T-helper 22 cell (primary cell): ENCODE measurements around the gene AMDHD2.
"Not testable (repeated sequence)": the region's sequence is repeated elsewhere in the genome, so short reads cannot be mapped to it uniquely, and the experiment has no call there.

Source experiments
- DNase-seq: peaks from one replicate; pipeline ENCODE4 v3.0.0-alpha.2; 2020; ENCODE audit warnings: low read depth

AMDHD2 gene

GRCh38 chr16:2520097-2520783 is at the start of gene AMDHD2:
Gene AMDHD2 (plus strand): TSS chr16:2520371. CDS start chr16:2520459, 88 bp downstream.
- peak; percentile 86 for DNase-seq

DNA sequence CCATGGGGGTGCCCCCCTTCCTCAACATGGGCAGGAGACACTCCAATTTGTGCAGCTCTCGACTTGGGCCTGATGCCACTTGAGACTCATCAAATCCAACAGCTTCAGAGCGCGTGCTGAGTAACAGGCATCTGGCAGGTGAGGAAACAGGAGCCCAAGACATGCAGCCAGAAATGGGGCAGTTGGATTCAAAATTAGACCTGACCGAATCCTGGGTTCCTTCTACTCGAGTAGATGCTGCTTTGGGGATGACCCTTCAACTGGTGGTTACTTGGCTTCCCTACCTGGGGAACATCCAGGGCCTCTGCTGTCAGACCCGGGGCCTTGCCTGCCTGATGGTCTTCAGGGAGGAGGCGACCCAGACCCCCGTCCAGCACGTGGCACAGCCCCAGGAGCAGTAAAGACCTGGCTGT is 49.6 kb upstream of the AMDHD2 start:
- DNase-seq: no peak

- no peak for DNase-seq
Observed at GRCh38 chr16:2471016-2471652, 49.0 kb upstream of the AMDHD2 start, which contains the start of gene NTN3. Gene NTN3 (plus strand): TSS chr16:2471297. CDS start chr16:2471702, 405 bp downstream.

GRCh38 chr16:2471653-2472487 is 48.3 kb upstream of the AMDHD2 start:
- no peak for DNase-seq

GRCh38 chr16:2472488-2472864 is 47.7 kb upstream of the AMDHD2 start:
- no peak for DNase-seq

DNA sequence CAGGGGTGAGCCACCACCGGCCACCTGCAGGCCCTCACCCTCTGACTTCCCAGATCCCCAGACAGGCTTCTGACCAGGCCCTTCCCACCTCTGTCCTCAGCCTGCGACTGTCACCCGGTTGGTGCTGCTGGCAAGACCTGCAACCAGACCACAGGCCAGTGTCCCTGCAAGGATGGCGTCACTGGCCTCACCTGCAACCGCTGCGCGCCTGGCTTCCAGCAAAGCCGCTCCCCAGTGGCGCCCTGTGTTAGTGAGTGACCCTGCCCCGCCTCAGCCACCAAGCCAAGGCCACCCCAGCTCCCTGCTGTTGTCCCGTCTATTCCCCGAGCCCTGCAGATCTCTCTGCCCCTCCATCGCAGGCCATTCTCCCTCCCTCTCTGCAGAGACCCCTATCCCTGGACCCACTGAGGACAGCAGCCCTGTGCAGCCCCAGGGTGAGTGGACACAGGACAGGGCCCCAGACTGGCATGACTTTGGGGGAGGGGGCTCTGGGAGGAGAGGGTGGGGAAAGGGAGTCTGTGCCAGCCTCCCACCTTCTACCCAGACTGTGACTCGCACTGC is 47.2 kb upstream of the AMDHD2 start:
- DNase-seq: no peak

DNA sequence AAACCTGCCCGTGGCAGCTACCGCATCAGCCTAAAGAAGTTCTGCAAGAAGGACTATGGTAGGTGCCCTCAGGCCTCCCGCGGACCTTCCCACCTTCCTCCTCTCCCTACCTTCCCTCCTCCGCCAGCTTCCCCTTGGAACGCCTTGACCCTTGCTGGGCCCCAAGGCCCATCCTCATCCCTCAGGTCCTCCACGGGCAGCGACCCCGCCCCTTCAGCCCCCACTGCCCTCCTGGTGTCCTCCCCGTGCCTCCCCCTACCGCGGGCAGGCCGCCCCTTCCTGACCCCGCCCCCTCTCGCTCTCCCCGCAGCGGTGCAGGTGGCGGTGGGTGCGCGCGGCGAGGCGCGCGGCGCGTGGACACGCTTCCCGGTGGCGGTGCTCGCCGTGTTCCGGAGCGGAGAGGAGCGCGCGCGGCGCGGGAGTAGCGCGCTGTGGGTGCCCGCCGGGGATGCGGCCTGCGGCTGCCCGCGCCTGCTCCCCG is 46.7 kb upstream of the AMDHD2 start:
- DNase-seq: no peak

DNA sequence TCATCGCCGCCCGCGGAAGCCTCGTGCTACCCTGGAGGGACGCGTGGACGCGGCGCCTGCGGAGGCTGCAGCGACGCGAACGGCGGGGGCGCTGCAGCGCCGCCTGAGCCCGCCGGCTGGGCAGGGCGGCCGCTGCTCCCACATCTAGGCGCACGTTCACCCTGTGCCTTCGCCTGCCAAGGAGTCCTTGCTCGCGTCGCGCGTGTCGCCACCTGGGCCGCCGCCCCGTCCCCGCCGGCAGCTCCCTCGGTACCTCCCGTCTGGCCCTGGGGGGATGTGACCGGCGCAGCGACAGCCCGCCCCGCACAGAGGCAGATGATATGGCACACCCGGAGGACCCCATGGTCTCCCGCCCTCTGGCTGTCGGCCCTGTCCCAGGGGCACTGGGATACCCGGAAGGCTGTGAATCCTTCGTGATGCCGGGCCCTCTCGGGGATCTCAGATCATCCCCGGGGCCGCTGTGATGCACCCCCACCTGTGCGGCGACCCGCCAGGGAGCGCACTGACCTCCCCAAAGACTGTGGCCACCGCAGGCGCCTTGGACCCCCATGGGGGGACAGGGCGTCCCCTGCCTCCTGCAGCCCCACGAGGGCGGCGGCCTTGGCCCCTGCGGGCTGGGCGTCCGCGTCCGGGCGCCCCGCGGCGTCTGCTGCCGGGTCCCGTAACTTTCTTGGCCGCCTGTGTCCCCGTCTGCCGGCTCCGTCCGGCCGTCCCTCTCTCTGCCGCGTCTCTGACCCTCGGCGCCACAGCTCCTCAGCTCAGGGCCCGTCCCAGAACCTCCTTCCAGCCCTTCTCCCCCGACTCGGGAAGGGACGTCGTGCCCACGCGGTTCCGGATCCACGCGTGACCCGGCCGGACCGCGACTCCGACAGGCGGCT is 45.9 kb upstream of the AMDHD2 start:
- DNase-seq: peak; percentile 36

DNA sequence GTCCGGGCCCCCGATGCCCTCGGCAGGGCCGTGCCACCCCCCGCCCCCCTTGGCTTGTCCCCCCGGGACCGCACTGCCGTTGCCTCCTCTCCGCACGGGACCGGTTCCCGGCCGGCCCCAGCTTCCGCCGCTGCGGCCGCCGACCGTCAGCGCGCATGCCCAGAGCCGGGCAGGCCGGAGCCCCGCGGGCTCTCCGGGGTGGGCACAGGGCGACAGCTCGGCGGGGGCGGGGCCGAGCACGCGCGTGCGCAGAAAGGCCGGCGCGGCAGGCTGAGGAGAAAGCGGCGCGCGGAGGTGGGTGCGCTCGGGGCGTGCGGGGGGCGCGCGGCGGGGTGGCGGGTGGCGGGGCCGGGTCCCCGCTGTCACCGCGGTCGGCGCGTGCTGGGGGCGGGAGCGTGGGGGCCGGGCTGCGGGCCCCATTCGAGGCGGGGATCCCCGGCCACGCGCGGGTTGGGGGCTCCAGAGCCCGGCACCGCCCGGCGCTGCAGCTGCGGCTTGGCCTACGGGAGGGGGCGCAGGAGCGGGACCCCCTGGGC is 45.2 kb upstream of the AMDHD2 start, which contains the start of gene TBC1D24:
TBC1D24 (plus strand) TSS at position 251 of the 536 bp plus-strand sequence. CDS start 21,022 bp downstream, outside the sequence.
- DNase-seq: peak; percentile 56

DNA sequence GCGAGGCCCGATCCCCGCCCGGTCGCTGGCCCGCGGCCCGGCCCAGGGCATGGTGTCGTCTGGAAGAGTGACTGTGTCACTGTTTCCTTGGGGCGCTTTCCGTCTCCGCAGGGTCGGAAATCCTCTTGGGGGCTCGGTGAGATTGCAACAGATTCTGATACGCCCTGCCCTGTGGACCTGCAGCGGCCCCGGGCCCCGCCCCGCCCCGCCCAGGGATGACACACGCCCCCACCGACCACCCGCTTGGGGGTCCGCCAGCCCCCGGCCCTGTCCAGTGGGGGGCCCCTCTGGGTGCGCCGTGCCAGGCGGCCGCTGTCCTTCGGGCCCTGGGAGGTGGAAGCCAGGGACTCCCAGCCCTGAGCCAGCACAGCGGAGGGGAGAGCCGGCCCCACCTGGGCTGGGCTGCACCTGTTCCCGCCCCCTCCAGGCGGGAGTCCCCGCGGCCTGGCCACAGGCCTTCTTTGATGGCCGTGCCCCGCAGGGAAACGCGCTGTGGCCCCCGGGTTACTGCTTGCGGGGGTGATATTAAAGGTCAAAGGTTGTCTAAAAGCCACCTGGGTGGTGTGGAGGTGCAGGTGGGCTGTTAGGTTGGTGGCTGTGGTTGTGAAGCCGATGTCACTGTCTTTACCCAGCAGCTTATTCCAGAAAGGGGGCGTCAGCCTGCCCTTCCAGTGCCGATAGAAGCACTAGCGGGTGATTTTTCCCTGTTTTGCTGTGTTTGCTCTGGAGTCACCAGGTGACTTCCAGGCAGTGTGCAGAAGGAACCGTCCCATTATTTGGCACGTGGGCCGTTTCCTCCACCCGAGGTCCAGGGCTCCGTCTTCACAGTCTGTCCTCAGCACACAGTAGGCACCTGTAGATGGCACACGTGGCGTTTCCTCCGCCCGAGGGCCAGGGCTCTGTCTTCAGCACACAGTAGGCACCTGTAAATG is 44.5 kb upstream of the AMDHD2 start:
- no peak for DNase-seq

- no peak for DNase-seq
Observed at GRCh38 chr16:2476345-2476720, 43.8 kb upstream of the AMDHD2 start.

DNA sequence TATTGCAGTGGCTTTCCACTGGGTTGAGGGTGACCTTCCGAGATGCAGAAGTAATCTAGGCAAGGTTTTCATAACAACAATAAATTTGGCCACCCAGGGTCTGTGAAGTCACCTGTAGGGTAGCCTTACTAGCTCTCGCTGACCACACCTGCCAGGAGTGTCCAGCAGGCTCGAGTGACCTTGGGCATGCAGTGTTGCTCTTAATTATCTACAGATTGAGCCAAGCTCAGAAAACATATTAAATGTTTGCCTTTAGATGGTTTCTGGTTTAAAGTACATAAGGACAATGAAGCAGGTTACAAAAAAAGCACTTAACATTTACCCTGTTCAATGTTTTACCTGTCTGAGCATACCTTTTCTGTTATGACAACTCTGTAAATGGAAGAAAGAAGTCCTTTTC is 43.4 kb upstream of the AMDHD2 start:
- no peak for DNase-seq

- DNase-seq: no peak
Observed at GRCh38 chr16:2477327-2477726, 42.8 kb upstream of the AMDHD2 start.

DNA sequence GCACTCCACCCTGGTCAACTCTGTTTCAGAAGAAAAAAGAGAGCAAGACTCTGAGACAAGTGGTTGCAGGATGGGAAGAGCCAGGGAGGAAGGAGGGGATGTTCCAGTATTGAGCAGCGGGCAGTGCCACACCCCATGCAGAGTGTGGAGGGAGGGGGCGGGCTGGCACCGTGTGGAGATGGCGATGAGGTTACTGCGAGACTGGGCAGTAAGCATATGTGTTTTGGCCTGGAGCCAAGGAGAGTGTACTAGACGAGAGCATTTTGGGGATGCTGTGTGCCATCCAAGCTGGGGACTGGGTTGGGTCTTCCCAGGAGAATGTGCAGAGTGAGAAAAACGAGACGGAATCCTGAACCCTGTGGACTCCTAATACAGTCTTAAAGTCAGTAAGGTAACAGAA is 41.9 kb upstream of the AMDHD2 start:
- DNase-seq: no peak

DNA sequence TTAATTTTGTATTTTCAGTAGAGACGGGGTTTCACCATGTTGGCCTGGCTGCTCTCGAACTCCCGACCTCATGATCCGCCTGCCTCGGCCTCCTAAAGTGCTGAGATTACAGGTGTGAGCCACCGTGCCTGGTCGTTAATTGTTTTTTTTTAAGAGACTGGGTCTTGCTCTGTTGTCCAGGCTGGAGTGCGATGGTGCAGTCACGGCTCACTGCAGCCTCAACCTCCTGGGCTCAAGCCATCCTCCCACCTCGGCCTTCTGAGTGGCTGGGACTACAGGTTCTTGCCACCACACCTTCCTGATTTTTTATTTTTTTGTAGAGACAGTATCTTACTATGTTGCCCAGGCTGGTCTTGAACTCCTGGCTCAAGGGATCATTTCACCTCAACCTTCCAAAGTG is 40.2 kb upstream of the AMDHD2 start:
- not testable (repeated sequence) for DNase-seq

- DNase-seq: no peak
Observed at GRCh38 chr16:2480948-2481347, 39.2 kb upstream of the AMDHD2 start.

DNA sequence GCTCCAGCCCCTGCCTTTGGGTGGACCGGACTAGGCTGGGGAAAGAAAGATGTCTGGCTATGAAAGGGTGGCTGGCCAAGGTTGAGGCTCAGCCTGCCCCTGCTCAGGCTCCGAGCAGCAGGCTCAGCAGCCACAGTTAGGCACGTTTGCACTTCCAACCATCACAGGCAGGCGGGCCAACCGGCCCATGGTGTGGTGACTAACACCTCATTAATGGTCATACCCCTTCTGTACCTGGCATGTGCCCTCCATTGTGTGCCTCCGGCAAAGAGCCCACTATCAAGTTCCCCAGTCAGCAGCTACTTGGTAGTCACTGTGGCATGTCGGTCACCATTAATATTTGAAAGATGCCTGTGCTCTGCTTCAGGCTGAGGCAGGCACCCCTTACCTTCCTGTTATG is 38.5 kb upstream of the AMDHD2 start:
- no peak for DNase-seq

GRCh38 chr16:2482249-2482648 is 37.9 kb upstream of the AMDHD2 start:
- no peak for DNase-seq

DNA sequence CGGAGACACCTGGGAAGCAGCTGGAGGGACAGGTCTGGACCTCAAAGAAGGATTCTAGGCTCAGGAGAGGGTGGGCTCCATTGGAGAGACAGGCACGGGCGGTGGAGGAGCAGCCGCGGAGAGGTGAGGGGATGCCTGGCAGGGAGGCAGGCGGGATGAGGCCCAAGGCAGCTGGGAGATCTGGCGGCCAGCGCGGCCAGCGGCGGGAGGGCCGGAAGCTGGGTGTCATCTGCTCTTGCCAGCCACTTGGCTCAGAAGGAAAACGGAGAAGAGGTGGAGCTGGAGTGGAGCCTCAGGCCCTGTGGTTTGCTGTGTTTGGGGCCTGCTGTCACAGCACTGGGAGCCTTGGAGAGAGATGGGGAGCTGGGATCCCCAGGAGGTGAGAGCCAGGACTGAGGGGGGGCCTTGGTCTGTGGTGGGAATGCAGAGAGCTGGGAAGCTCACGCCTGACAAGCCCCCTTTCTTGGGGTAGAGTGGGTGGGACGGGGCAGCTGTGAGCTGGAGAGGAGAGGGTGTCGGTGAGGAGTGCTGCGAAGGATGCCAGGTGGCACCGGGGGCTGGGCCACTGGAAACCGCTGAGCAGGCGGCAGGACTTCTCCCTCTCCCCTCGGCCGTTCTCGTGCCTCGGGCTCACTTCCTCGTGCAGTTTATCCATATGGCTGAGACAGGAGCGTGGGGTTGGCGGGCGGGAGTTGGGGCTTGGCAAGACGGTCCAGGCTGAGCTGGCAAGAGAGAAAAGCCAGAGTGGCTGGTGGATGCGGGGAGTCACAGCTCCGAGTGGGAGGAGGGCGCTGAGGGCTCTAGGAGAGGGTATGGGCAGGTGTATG is 37.2 kb upstream of the AMDHD2 start:
- no peak for DNase-seq
